IPS-18c (cell line): ENCODE results near the gene MAN2A2.

ENCODE experiments used
- H3K4me3 ChIP-seq: 2 replicates; pipeline ENCODE4 v1.7.0; 2013; ENCODE audit warnings: low read depth, mild to moderate bottlenecking, low read length, moderate library complexity; ENCODE audit not compliant: insufficient read depth
- H3K9me3 ChIP-seq: one replicate; pipeline ENCODE4 v1.6.1; 2013; ENCODE audit warnings: mild to moderate bottlenecking, low read length, moderate library complexity; ENCODE audit not compliant: control insufficient read depth, insufficient read depth

Gene MAN2A2

GRCh38 chr15:90902840-90903732 lies at the start of gene MAN2A2:
TSS of gene MAN2A2 (plus strand) at chr15:90903302. CDS start at chr15:90904208, 906 bp downstream.
- peak within 1 kb of the TSS; percentile 61 for H3K4me3 ChIP-seq
- no peaks in the 10 kb centered on the region for H3K9me3 ChIP-seq

DNA sequence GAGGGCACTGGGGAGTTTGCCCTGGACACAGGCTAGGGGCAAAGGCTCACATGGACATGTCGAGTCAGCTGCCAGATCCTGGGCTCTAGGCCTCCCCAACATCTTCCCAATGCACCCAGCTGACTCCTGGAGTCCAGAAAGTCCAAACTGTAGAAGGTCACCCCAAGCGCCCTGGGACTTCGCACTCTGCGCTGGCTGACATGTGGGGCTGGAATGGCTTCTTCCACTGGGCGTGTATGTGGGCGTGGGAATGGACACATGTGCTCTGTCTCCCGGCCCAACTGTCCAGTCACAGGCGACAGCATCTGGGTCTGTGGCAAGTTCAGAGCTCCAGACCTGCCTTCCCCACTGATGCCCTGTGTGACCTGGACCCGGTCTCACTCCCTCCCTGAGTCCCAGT lies 48.0 kb upstream of the MAN2A2 start:
- Histone ChIP-seq H3K9me3 (no peaks in the 10 kb centered on the region), H3K4me3 (no peak overlapping the region)

GRCh38 chr15:90857337-90857736 lies 45.8 kb upstream of the MAN2A2 start:
- Histone ChIP-seq H3K4me3 (no peak overlapping the region), H3K9me3 (no peaks in the 10 kb centered on the region)

DNA sequence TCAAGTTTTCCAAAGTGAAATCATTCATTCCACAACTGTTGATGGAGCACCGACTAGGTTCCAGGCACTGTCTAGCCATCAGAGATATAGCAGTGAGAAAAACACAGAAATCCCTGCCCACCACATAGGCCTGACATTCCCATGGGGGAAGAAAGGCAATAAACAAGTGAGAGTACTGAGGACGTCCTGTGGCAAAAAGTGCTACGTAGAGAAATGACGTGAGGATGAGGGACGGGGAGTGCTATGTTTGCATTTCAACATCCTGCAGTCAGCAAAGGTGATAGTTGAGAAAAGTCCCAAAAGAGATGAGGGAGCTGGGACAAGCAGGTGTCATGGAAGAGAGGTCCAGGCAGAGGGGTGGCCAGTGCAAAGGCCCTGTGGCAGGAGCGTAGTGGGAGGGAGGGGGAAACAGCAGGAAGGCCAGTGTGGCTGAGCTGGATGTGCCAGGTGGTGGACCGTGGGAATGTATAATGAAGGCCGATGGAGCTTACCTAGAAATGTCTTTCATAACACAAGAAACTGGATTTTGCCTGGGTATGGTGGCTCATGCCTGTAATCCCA lies 45.1 kb upstream of the MAN2A2 start:
- H3K4me3 ChIP-seq, result no peak overlapping the region
- H3K9me3 ChIP-seq, result no peaks in the 10 kb centered on the region

- H3K4me3 ChIP-seq, result no peak overlapping the region
- no peaks in the 10 kb centered on the region for H3K9me3 ChIP-seq
Observed at GRCh38 chr15:90859234-90860131, 43.6 kb upstream of the MAN2A2 start.

GRCh38 chr15:90860450-90860849 lies 42.7 kb upstream of the MAN2A2 start:
- Histone ChIP-seq H3K4me3 (no peak overlapping the region), H3K9me3 (no peaks in the 10 kb centered on the region)

GRCh38 chr15:90860942-90861675 lies 42.0 kb upstream of the MAN2A2 start:
- H3K9me3 ChIP-seq, result no peaks in the 10 kb centered on the region
- H3K4me3 ChIP-seq, result no peak overlapping the region

GRCh38 chr15:90862487-90862886 lies 40.6 kb upstream of the MAN2A2 start:
- no peak overlapping the region for H3K4me3 ChIP-seq

DNA sequence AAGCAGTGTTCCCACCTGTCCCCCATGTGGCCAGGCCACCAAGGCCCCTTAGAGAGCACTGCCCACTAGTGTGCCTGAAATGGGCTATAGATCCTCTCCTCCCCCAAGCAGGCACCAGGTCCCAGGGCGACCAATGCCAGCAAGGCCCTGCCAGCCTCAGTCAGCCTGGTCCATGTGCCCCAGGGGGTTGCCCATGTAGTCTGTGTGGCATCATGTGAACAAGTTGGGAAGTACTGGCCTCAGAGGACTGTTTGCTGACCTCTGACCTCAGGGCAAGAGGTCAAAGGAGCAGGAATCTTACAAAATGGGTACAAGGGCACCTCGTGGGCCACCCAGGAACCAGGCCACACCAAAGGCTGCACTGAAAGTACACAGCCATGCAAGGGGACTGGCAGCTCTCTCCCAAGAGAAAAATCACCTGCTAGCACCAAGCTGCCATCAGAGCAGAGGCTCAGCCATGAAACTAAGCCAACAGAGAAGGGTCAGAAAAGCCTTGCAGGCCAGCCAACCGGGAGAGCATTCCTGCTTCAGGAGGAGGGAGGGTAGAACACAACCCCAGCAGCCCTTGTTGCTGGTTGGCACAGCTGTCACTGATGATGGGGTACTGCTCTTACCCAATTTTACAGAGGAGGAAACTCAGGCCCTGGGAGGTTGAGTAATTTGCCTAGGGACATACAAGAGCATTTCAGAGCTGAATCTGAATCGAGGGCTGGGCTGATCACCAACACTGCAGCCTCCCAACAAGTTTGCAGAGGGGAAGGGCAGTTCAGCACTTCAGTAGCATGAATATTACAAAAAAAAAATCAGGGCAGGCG lies 39.9 kb upstream of the MAN2A2 start:
- H3K4me3 ChIP-seq, result no peak overlapping the region

More at GRCh38 chr15:90862487-90862886, 40.6 kb upstream of the MAN2A2 start:
- H3K9me3 ChIP-seq, result no peaks in the 10 kb centered on the region

DNA sequence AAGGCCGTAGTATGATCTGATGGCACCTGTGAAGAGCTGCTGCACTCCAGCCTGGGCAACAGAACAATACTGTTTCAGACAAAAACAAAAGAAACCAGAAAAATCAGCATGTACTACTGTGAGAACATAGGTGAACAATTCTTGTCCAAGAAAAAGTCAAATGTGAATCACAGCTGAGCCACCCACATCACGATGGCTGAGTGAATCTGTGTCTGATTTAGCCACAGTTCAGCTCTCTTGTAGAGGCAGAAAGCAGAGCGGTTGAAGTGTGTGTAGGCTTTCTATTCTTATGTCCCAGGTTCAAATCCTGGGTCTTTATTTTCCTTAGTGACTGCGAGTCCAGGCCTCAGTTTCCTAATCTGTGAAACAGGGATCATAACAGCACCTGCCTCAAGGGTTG lies 39.1 kb upstream of the MAN2A2 start:
- no peak overlapping the region for H3K4me3 ChIP-seq
- H3K9me3 ChIP-seq, result no peaks in the 10 kb centered on the region

More for the DNA sequence above, 39.9 kb upstream of the MAN2A2 start:
- H3K9me3 ChIP-seq, result no peaks in the 10 kb centered on the region

DNA sequence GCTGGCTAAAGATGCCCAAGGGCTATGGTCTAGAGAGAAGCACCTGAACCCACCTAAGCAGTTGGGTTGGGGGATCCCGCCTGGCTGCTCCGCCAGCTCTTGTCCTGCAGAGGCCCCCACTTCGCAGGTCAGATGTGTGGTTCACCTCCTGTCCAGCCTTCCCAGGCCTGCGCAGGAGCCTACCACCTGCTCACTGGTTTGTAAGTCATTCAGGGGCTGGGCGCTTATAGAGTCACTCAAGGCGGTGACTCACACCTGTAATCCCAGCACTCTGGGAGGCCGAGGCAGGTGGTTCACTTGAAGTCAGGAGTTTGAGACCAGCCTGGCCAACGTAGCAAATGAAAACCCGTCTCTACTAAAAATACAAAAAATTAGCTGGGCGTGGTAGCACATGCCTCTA lies 38.6 kb upstream of the MAN2A2 start:
- Histone ChIP-seq H3K4me3 (no peak overlapping the region), H3K9me3 (no peaks in the 10 kb centered on the region)

DNA sequence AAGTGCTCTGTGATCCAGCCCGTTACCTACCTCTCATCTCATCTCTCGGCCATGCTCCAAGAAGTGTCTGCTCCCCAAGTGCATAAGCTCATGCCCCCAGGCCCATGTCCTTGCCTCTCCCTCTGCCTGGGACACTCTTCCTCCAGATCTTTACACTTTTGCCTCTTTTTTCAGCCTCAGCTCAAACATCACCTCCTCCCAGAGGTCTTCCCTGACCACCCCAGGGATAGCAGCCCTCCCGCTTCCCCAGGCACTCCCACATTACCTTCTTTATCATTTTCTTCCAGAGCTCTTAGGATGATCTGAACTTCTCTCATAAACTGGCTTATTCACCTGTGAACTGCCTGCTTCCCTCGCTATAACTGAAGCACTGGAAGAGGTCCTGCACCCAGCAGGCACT lies 37.4 kb upstream of the MAN2A2 start:
- H3K4me3 ChIP-seq, result no peak overlapping the region
- no peaks in the 10 kb centered on the region for H3K9me3 ChIP-seq

- Histone ChIP-seq H3K9me3 (no peaks in the 10 kb centered on the region), H3K4me3 (no peak overlapping the region)
Observed at GRCh38 chr15:90866161-90866715, 36.9 kb upstream of the MAN2A2 start.

GRCh38 chr15:90866800-90867199 lies 36.3 kb upstream of the MAN2A2 start:
- Histone ChIP-seq H3K9me3 (no peaks in the 10 kb centered on the region), H3K4me3 (no peak overlapping the region)

DNA sequence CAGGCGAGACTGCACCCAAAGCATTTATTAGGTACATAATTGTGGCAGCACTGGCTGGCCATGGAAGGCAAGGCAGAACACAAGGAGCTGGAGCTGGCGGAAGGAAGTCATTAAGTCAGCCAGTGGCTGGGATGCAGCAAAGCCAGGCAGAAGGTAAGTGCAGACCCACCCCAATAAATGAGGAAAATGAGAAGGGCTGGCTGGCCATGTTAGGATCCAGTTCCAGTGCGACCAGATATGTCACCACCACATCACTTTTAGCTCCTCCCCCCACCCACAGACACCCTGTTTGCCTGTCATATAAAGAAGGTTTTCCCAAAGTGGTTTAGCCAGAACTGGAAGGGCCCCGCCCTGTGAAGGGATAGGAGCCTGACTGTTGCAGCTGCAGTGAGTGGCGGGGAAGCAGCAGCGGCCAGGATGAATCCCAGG lies 34.8 kb upstream of the MAN2A2 start, which contains the start of gene FURIN:
Gene FURIN, plus strand, starts transcription at position 328 of the 429 bp plus-strand sequence. CDS start 7,153 bp downstream, outside the sequence.
- Histone ChIP-seq H3K9me3 (no peaks in the 10 kb centered on the region), H3K4me3 (no peak within 1 kb of the TSS)

DNA sequence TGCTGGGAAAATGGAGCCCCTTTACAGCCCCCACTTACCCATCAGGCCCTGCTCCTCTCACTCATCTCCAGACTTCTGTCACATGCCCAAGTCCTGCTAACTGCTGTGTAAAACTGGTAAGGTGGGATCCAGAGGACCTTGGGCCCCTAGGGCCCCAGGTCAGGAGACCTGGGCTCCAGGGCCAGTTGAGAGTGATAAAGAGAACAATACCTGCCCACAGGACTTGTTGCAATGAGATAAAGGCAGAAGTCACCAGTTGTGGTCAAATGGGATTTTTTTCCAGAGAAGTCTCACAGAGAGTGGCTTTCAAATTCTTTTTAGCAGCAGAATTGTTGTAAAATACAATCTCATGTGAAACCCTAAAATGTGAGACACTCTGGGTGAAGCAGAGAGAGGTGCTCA lies 34.0 kb upstream of the MAN2A2 start:
- no peak overlapping the region for H3K4me3 ChIP-seq

More for the DNA sequence above, 34.0 kb upstream of the MAN2A2 start:
- no peaks in the 10 kb centered on the region for H3K9me3 ChIP-seq
